ENCODE data around the gene TMPRSS6.

Gene TMPRSS6

DNA sequence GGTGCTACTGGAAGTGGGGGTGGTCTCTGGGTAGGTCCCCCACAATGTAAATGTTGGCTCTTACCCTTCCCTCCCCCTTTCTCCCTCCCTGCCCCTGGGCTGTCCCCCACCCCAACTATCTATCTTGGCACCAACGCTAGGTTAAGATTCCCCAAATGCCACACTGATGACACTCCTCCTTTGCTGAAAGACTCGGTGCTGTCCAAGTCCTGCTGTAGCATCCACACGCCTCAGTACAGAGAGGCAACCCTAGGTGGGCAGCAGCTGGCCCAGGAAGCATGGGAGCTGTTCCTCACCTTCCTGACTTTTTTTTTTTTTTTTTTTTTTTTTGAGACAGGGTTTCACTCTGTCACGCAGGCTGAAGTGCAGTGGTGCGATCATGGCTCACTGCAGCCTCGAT lies 61.4 kb downstream of the TMPRSS6 start:
- DNase-seq, result no peak

DNA sequence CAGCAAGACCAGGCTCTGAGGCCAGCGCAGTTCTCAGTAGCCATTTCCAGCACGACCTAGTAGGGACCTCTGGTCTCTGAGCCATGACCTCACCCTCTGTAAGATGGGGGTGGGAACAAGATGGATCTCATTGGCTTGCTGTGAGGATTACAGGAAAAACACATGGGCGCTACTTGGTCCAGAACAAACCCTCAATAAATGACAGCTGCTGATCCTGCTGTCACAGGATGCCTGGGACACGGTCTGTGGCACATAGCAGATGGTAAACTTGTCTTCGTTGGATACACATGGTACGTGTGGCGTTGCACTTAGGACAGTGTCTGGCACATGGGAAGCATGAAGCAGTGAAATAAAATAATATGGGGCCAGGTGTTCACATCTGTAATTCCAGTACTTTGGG lies 62.5 kb downstream of the TMPRSS6 start:
- DNase-seq, result no peak

DNA sequence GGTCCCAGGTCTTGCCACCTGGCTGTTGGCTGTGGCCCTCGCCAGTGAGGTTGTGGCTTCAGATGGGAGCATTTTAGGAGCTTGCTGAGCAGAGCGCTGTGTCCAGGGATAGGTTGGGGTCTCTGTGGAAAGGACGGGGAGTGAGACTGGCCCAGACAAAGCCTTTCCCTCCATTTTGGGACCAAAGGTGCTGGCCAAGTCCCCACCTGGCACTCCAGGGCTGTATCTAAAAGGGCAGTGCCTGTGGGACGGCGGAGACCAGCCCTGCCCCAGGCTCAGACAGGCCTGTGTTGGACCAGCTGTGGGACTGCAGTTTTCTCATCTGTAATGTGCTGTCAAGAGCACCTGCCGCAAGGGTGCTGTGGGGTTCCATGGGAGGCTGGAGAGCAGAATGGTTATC lies 62.9 kb downstream of the TMPRSS6 start:
- DNase-seq, result no peak

DNA sequence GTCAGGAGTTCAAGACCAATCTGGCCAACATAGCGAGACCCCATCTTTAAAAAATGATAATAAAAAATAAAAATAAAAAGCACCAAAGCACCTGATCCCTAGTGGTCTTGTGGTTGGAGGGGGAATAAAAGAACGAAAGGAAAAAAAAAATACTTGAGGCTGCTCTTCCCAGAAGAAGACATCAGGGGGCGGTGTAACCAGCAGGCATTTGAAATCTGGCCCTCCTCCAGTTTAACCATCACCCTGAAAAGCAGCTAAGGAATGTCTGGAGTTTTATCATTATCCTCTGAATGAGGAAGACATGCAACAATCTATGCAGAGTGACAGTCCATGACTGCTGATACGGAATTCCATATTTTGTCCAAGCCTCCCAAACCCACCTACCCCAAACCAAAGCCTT lies 63.6 kb downstream of the TMPRSS6 start:
- peak in 1 of 2 donors; percentile 33 for DNase-seq

DNA sequence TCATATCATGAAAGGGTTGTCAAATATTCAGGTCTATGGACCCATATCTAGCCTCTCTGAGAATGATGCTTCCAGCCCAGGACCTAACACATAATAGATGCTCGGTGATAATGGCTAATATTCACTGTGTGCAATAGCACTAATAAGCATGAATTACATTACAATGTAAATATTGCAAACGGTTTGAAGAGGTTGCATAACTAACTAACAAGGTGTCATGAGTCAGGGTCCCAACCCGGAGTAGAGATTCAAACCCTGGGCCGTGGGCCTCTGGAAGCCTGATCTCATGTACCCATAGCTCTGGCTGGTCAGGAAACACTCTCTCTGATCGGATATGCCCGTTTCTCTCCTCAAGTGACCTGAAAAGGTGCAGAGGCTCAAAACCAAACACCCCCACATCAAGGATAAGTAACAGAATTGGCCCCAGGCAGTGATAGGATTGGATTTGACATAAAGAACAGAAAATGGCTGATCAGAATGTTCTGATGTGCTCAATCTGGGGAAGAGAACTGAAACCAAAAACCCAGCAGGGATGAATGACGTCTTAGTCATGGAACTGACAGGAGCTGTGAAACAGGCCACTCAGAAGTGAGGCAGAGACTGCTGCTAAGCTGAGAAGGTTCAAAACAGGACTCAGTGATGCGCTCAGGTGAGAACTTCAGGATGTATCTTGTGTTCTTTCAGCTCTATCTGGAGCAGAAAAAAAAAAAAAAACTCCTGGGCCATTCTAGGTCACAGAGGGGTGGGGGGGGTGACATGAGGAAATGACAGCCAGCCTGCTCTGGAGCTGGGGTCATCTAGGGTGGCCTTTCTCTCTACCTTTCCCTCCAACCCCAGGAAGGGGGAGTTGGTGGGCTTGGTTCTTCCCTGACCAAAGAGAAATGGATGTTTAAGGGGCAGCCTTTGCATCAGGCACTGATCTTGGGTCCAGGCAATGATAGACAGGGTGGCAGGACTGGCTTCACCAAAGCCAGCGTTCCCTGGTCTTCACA lies 64.6 kb downstream of the TMPRSS6 start:
- DNase-seq, result peak; percentile 40 to 55

DNA sequence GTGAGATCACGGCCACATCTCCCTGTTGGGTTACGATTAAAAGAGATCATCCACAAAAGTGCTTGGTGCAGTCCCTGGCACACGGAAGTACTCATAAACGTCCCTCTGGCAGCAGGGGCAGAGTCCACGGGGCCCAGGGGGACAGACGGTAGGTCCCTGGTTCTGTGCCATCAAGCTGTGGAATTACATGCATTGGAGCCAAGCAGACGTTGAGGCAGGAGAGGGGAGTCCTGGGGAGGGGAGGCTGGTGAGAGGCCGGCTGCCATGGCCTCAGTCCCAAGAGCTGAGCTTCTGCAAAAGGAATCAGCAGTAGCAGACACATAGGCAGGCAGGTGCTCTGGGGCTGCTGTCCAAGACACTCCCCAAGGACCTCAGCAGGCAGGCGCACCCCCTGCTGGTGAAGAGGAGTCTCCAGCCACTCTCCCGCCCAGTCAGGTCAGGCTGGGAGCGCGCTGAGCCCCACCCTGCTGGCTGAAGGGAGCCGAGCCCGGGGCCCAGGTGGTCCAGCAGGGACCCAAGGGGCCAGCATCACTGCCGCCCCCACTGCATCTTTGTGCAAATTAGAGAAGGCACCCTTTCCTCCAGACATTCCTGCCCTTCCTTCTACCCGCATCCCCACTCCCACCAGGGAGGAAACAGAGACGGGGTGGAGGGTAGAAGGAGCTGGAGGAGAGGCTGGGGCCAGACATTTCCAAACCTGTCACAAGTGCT lies 65.5 kb downstream of the TMPRSS6 start:
- peak; percentile 49 to 54 for DNase-seq

DNA sequence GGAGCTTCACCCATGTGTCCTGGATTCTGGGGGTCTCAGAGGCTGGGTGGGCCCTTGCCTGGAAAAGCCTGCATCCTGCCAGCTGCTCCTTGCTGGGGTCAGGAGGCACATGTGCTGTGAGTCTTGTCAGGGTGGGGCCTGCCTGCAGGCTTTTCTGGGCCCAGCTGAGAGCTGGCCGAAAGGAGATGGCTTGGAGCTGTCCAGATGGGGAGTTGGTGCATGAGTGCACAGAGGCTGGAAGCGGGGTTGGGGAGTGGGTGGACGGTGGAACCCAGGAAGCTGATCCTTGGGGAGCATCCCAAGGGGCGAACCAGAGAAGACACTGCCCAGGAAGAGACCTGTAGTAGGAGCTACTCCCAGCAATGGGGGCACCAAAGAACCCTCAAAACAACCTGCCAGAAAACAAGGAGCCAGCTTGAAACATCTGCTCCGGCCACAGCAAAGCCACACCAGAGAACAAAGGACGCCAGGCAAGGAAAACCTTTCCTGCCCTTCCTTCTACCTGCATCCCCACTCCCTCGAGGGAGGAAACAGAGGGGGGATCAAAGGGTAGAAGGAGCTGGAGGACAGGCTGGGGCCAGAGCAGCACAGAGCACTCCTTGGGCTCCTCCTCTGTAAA lies 66.2 kb downstream of the TMPRSS6 start:
- no peak for DNase-seq

DNA sequence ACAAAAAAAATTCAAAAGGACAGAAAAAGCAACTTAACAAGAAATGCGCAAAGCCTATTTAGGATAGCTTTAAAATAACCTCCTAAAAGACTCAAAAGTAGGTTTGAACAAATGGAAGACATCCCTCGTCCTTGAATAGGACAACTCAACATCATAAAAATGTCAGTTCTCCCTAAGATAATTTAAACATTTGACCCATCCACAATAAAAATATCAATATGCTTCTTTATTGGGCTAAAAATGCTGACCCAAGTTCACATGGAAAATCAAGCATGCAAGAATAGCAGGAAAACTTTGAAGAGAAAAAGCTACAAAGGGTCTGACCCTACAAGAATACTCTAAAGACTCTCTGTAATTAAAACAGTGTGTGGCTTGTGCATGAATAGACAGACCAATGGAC lies 70.0 kb downstream of the TMPRSS6 start:
- DNase-seq, result no peak

DNA sequence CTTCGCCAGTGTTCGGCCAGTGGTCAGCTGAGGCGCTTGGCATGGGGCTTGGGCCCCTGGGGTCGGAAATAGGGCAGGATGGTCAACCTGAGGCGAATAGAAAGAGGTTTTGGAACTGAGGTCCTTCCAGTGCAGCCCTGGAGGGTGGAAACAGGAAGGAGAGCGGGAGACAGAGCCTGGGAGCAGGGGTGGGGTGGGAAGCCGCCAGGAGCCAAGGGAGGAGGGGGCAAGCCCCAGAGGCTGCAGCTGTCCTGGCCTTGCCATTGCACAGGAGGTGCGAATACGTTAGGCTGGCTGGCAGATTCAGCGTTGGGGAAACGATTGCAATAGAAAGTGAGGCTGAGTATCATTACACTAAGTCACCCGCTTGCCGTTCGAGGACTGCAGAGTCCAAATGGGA lies 71.8 kb downstream of the TMPRSS6 start:
- no peak for DNase-seq

DNA sequence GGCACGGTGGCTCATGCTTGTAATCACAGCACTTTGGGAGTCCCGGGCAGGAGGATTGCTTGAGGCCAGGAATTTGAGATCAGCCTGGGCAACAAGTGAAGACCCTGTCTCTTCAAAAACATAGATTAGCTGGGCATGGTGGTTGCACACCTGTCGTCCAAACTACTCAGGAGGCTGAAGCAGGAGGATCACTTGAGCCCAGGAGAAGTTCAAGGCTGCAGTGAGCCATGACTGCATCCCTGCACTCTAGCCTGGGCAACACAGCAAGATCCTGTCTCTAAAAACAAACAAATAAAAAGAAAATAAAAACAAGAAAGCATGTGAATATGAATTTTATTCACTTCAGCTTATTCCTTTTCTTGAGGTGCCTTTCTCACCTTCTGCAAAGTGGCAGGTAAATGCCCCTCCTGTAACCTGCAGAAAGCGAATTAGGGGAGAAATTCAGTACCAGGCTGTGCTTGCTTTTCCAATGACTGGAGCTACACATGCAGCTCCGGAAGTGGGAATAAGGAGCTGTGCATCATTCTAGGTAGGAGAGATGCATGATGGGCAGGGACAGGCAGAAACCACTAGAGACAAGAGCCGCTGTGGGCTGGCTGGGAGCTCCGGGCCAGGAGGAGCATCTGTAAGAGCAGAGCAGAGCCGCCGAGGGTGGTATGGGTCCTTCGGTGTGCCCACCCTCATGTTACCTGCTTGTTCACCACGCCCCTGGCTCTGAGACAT lies 72.7 kb downstream of the TMPRSS6 start:
- DNase-seq, result no peak

DNA sequence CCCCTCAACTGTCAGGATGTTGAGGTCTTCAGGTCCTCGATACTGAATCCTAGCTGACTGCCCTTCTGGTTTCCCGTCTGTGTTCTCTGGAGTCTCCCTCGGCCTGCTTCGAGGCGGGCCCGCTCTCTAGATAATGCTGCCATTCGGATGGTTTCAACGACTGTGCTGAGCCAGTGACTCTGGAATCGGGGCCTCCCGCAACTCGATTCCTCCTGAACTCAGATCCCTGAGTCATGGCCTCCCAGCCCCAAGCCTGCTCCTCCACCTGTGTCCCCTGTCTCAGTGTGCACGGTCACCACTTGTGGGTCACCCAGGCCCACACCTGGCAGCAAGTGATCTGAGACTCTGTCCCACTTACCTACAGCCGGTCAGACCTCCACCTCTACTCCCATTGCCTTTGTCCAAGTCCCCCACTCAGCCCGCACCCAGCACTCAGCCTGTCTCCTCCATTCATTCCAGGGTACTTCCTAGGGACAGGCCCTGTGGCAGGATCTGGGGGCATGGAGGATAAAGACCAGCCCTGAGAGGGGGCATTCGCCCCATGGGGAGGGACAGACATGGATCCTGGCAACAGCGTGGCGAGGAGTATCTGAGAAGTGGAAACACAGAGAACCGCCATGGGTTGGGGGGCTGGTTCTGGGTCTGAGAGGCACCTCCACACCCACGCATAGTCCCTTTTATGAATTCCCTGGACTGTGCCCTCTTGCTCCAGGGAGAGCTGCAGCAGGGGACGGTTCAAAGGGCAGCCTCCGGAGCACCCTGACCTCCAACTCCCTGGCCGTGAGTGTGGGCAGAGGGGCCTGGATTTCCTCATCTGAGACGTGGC lies 75.7 kb downstream of the TMPRSS6 start:
- no peak for DNase-seq

DNA sequence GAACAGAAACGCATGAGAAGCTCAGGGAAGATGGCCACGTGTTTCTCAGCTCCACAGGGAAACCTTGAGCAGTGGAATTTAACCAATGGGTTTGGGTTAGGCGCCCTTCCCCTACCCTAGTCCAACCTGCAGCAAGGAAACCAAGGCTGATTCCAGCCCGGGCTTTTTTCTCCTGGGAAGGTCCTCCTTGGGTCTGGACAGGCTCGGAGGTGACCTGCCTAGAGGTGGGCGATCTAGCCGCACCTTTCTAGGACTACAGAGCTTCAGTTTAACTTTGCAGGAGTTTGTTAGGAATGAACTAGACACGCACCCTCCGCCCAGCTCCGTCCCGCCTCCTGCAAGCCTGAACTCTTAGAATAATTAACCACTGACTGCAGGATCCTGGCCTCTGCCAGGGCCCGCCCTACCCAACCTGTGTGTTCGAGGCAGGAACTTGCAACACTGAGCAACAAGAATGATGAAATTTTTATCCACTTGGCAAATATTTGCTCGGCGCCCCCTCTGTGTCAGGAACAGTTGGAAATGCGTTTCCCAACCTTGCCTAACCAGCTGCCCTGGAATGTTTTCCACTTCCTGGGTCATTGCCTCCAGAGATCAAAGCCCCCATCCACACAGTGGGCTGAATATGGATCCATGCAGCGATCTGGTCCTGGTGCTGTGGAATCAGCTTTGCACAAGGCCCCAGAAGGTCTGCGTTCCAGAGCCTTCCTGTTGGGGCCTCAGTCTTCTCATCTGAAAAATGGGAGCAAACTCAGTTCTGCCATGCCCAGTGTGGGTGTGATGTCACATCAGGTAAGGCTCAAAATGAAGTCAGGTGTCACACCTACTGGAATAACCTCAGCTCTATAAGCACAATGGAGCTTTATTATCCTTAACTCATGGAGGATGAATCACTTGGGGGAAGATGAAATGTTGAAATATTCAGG lies 76.7 kb downstream of the TMPRSS6 start:
- DNase-seq, result no peak

DNA sequence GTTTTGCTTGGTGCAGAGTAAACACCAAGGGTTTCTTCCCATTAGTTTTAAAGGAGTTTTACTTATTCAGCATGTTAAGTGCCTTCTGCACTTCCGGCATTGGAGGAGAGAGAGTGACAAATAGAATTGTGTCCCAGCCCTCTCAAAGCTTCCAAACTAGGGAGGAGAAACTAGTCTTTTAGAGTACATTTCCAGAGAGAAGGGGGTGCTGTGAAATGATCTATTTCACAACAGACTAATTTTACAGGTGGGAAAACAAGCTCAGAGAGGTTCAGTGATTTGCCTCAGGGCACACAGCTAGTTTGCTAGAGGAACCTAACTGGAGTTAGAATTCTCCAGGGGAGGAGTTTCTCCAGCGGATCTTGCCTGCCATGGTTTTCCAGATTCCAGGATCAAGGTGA lies 77.4 kb downstream of the TMPRSS6 start:
- no peak for DNase-seq

DNA sequence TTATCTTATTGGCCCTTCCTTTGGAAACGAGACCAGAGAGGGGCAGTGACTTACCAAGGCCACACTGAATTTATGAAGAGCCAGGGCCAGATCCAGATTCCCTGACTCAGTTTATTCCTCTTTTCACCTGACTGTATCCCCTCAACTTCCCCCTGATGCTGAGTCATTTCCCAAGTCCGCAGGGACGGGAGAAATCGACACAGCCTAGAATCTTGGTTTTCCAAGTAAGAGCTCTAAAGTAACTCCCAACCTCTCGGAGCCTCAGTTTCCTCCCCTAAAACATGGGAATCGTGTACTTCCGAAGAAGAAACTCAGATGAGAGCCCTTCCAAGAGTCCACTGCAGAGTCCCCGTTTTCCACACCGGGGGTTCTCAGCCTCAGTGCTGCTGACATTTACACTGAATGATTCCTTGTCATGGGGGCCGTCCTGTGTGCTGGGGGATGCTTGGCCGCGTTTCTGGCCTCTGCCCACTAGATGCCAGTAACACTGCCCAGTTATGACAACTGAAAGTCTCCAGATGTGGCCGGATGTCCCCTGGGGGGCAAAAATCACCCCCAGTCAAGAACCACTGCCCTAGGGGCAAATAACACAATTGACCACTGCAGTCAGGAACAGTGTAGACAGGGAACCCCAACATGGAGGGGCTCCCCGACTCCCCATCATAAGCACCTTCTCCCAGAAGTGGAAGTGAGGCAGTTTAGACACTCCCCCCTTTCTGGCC lies 78.8 kb downstream of the TMPRSS6 start:
- DNase-seq, result no peak

DNA sequence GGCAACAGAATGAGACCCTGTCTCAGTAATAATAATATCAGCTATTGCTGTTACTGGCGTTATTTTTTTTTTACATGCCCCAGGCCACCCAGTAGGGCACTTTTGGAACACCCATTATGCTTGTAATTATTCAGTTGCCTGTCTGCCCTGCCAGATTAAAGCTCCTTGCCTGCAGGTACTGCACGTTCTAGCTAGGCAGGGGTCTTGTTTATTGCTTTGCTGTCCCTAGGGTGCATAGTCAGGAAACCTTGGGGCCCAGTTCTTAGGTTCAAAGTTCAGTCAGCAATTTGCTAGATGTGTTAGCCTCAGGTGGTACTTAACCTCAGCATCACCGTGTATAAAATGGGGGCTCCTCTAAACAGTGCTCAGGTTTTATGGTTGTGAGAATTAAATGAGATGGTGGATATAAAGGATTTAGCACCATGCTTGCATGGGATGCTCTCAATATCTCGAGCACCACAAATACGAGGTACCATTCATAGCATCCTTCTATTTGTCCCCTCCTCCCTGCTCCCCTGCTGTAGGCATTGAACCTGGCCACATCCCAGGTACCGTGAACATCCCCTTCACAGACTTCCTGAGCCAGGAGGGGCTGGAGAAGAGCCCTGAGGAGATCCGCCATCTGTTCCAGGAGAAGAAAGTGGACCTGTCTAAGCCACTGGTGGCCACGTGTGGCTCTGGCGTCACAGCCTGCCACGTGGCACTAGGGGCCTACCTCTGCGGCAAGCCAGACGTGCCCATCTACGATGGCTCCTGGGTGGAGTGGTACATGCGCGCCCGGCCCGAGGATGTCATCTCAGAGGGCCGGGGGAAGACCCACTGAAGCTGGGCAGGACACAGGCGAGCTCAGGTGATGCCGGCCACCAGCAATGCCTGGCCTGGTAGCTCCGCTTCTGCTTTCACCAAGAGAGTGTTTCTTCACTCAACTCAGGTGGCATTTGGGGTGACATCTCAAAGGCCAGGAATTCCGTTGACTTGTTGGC lies 80.5 kb downstream of the TMPRSS6 start:
- DNase-seq, result no peak

DNA sequence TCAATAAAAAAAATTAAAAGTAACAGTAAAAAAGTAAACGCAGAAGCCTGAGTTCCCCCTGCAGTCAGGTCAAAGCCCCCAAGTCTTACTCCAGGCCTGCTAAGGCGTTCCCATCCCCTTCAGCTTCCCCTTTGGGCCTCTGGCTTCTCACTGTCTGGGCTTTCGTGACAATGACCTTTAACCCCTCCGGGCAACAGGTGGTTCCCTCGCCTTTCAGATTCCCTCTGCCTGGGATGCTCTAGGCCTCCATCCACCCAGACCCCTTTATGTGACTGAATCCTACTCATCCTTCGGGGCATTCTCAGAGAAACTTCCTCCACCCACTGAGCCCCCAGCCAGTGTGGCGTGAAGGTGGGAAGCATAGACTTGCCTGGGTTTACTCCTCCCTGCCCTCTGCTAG lies 82.0 kb downstream of the TMPRSS6 start:
- DNase-seq, result no peak

DNA sequence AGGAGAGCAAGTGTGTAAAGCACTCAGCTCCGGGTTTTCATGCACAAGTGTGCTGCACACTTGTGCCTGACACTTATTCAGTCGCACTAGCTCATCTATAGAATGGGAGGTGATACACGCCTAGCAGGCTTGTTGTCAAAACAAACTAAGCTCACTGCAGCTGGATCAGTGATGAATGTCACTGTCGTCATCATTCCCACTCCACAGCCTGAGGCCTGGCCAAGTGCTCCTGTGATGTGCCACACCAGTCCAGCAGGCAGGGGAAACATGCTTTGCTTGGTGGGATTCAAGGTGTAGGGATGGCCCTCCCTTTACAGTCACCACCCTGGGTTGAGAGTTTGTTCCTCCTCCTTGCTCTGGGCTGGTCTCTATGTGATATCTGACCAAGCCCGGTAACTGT lies 83.2 kb downstream of the TMPRSS6 start:
- no peak for DNase-seq

DNA sequence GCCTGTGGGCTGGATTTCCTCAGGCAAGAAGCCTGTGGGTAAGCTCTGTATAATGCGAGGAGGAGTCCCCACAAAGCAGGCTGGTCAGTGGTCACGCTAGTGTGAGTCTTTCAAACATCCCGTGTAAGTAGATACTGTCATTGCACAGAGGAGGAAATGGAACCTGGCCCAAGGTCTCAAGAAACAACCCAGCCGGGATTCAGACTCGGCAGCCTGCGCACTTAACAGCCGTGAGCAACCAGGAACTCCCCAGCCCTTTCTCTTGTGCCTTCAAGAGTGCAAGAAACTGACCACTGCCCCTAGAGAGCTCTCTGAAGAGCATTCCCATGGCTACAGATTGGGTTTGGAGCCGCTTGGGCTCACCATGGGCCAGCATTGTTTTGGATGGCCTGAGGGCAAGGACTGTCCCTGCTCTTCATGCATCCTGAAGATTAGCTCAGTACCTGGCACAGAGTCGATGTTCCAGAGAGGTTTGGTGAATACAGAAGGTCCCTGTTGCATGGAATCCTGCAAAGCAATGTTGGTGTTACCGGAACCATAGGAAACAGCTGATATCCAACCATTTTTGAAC lies 83.9 kb downstream of the TMPRSS6 start:
- no peak for DNase-seq
